Lower leg skin (tissue), 3 donors: ENCODE data around the gene DDI1.

Source experiments
- CTCF ChIP-seq, 3 donors: fragments of 450-650 bp; IDR thresholded peaks; one replicate each; pipeline ENCODE4 v1.5.1; 2016; ENCODE audit warnings: antibody characterized with exemption in 3 of 3, mild to moderate bottlenecking in 3 of 3, moderate library complexity in 2 of 3
- POLR2A ChIP-seq, 2 donors: fragments of 450-650 bp; IDR thresholded peaks; one replicate each; pipeline ENCODE4 v1.6.1; 2016 to 2017; ENCODE audit warnings: antibody characterized with exemption in 2 of 2, mild to moderate bottlenecking in 1 of 2, moderate library complexity in 1 of 2

GRCh38 chr11:103993507-103993906, 42.9 kb upstream of the DDI1 start:
- TF ChIP-seq CTCF (IDR thresholded peaks at IDR 0.05) (no peak), POLR2A (IDR thresholded peaks at IDR 0.05) (no peak)
